Lower leg skin (tissue), 3 donors: Measurements from ENCODE around the gene PLIN4.

Experiments
- CTCF ChIP-seq, 3 donors: fragments of 450-650 bp; IDR thresholded peaks; one replicate each; pipeline ENCODE4 v1.5.1; 2016; ENCODE audit warnings: antibody characterized with exemption in 3 of 3, mild to moderate bottlenecking in 3 of 3, moderate library complexity in 2 of 3
- POLR2A ChIP-seq, 2 donors: fragments of 450-650 bp; IDR thresholded peaks; one replicate each; pipeline ENCODE4 v1.6.1; 2016 to 2017; ENCODE audit warnings: antibody characterized with exemption in 2 of 2, mild to moderate bottlenecking in 1 of 2, moderate library complexity in 1 of 2

DNA sequence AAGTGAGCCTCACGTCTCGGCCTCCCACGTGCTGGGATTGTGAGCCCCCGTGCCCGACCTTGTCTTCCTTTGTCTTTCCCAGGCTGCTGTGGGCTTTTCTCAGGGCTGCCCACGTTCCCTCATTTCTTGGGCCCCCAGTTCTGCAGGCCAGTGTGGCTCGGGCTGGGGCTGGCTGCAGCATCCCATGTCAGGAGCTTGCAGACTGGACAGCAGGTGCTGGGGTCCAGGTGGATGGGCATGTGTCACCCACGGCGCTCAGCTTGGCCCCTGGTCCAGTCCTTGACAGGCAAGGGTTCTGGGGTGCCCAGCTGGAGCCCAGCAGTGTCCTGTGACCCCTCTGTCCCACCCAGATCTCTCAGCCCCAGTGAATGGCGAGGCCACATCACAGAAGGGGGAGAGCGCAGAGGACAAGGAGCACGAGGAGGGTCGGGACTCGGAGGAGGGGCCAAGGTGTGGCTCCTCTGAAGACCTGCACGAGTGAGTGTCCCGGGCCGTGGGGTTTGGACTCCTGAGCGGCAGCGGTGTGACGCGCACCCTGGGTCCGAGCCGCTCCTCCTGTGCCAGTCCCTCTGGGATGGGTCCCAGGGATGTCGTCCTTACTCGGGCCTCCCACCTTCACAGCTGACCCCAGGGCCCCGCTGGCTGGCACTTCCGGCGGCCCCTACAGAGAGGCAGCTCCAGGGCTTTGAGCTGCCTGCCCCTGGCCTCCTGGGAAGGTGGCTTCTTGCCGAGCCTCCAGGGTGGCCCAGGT lies 17.3 kb downstream of the PLIN4 start:
- TF ChIP-seq CTCF (IDR thresholded peaks at IDR 0.05) (no peak), POLR2A (IDR thresholded peaks at IDR 0.05) (no peak)
